OCI-LY7 (cell line): Measurements from ENCODE around the gene MCRIP2. TPM values are rescaled to one million over a fixed set of nuclear protein-coding genes. Genes with fewer than 3 reads are reported as not detected.

Source experiments
- BruUV-seq: library from RNA; stranded (reverse); fragments of 400-500 nt; replicated peaks from 2 replicates; lab custom pipeline; 2021; lab: Mats Ljungman, UMichigan
- CTCF ChIA-PET: fragments of 300-600 bp; sonication (Branson Sonifier 250); formaldehyde crosslinking; loops from one replicate; lab custom pipeline; 2022; ENCODE audit warnings: antibody characterized with exemption; ENCODE audit not compliant: unreplicated experiment; lab: Charles Lee
- POLR2A ChIA-PET: fragments of 300-600 bp; sonication (Branson Sonifier 250); formaldehyde crosslinking; loops from one replicate; lab custom pipeline; 2022; ENCODE audit warnings: antibody characterized with exemption; lab: Charles Lee
- DNase-seq: peaks from one replicate; pipeline ENCODE4 v3.0.0-alpha.2; 2015; ENCODE audit warnings: low spot score
- H2AFZ ChIP-seq: fragments of 200-600 bp; sonication (generic), shearing (Covaris generic); 2 replicates; pipeline ENCODE4 v1.6.1; 2014; ENCODE audit warnings: mild to moderate bottlenecking, antibody characterized with exemption, low read length, moderate library complexity
- H3K27ac ChIP-seq: fragments of 200-600 bp; sonication (generic); 2 replicates; pipeline ENCODE4 v1.5.1; 2014; ENCODE audit warnings: mixed run types, low read depth, mild to moderate bottlenecking, moderate library complexity, low read length, inconsistent platforms; ENCODE audit not compliant: poor library complexity, severe bottlenecking
- H3K36me3 ChIP-seq: fragments of 200-600 bp; sonication (generic); 2 replicates; pipeline ENCODE4 v1.6.1; 2014; ENCODE audit warnings: mild to moderate bottlenecking, antibody characterized with exemption, low read length, moderate library complexity, mixed read lengths; ENCODE audit not compliant: insufficient read depth
- H3K4me1 ChIP-seq: fragments of 200-600 bp; sonication (generic); 2 replicates; pipeline ENCODE4 v1.5.1; 2014; ENCODE audit warnings: mild to moderate bottlenecking, low read length; ENCODE audit not compliant: insufficient read depth, poor library complexity, severe bottlenecking
- H3K4me2 ChIP-seq: fragments of 200-600 bp; sonication (generic); 2 replicates; pipeline ENCODE4 v1.6.1; 2014; ENCODE audit warnings: mild to moderate bottlenecking, low read length
- H3K4me3 ChIP-seq: fragments of 200-600 bp; sonication (generic); 2 replicates; pipeline ENCODE4 v1.5.1; 2014; ENCODE audit warnings: mild to moderate bottlenecking, low read depth, low read length; ENCODE audit not compliant: poor library complexity, severe bottlenecking
- H3K79me2 ChIP-seq: fragments of 200-600 bp; sonication (generic); 2 replicates; pipeline ENCODE4 v1.6.1; 2016; ENCODE audit warnings: low read depth, mild to moderate bottlenecking, low read length, moderate library complexity, mixed read lengths; ENCODE audit not compliant: insufficient read depth
- H3K9me2 ChIP-seq: fragments of 200-600 bp; sonication (generic); 2 replicates; pipeline ENCODE4 v1.6.1; 2016; ENCODE audit warnings: mild to moderate bottlenecking, low read length, mixed read lengths; ENCODE audit not compliant: insufficient read depth
- H3K9me3 ChIP-seq: fragments of 200-600 bp; sonication (generic); 2 replicates; pipeline ENCODE4 v1.6.1; 2014; ENCODE audit warnings: mild to moderate bottlenecking, mixed run types, low read length, mixed read lengths
- H4K20me1 ChIP-seq: fragments of 200-600 bp; sonication (generic); 2 replicates; pipeline ENCODE4 v1.6.1; 2014; ENCODE audit warnings: mild to moderate bottlenecking, antibody characterized with exemption, low read length, moderate library complexity, mixed read lengths; ENCODE audit not compliant: insufficient read depth
- EZH2phosphoT487 ChIP-seq: fragments of 200-600 bp; sonication (generic); IDR thresholded peaks from 2 replicates; pipeline ENCODE4 v1.6.1; 2018; ENCODE audit warnings: low read depth, borderline replicate concordance, mild to moderate bottlenecking, mixed run types, antibody characterized with exemption, low read length, moderate library complexity, mixed read lengths
- intact Hi-C: fragments of 100-400 bp; cut with micrococcal nuclease; formaldehyde crosslinking; loops from one replicate; pipeline ENCODE4 v1.10.0; 2022; ENCODE audit not compliant: unreplicated experiment
- total RNA-seq, 2 experiments: library from RNA; depleted of rRNA in 1 of 2; stranded (reverse); fragments of >200 nt in 1 of 2; shearing (Covaris generic) in 1 of 2; gene quantifications; 2 replicates each; pipeline ENCODE4 v1.2.3, GENCODE V29; 2014 to 2022
- TF ChIP-seq, protein P1 (sequence below): fragments of 200-600 bp; sonication (generic); conservative IDR thresholded peaks from 2 replicates; pipeline ENCODE4 v1.5.1; 2014; ENCODE audit warnings: mild to moderate bottlenecking, antibody characterized with exemption, low read length, moderate library complexity, mixed read lengths

The MCRIP2 gene
- total RNA-seq, 2 experiments from 2014 or later = 62.8 to 64.1 TPM

DNA sequence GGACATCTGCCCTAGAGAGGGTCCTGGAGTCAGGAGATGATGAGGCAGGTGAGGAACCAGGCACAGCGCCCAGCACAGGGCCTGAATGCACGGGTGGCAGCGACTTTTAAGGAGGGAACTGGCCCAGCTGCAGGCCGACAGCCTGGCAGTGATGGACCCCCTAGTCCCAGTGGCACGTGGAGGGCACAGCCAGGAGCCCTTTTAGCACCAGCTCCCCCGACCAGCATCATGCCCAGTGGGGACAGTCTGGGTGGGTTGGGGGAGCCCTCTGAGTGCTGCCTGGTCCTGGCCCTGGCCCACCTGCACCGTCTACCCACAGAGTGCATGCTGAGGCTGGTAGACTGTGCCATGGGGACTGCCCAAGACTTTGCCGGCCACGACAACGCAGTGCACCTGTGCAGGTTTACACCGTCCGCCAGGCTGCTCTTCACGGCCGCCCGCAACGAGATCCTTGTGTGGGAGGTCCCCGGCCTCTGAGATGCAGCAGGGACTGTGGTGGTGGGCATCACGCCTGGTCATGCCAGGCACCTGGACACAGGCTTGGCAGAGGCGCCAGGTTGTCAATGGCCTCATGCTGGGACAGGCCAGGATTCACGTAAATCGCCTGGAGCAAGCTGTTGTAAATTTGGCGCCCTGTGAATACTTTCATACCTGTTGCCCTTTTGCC, 25.6 kb downstream of the MCRIP2 start:
- no peaks in the 10 kb centered on the region for H4K20me1 ChIP-seq
- no peak for DNase-seq
- peaks cover 33% of the 10 kb centered on the region for H3K36me3 ChIP-seq
- H2AFZ ChIP-seq = peak overlapping the region; percentile 55; the same call in 1 of the 2 replicates
- intact Hi-C loops = loop anchor here (1.0 kb wide), 1 partner anchor 31 kb away; the partner anchor contains the start of gene METTL26
- no TSS peak for BruUV-seq
- ChIA-PET POLR2A (no interaction called here), CTCF (no interaction called here)
- H3K9me3 ChIP-seq = no peaks in the 10 kb centered on the region
- H3K4me1 ChIP-seq = peaks cover 14% of the 10 kb centered on the region
- TF ChIP-seq EZH2phosphoT487 = no peak
- TF ChIP-seq, protein P1, sequence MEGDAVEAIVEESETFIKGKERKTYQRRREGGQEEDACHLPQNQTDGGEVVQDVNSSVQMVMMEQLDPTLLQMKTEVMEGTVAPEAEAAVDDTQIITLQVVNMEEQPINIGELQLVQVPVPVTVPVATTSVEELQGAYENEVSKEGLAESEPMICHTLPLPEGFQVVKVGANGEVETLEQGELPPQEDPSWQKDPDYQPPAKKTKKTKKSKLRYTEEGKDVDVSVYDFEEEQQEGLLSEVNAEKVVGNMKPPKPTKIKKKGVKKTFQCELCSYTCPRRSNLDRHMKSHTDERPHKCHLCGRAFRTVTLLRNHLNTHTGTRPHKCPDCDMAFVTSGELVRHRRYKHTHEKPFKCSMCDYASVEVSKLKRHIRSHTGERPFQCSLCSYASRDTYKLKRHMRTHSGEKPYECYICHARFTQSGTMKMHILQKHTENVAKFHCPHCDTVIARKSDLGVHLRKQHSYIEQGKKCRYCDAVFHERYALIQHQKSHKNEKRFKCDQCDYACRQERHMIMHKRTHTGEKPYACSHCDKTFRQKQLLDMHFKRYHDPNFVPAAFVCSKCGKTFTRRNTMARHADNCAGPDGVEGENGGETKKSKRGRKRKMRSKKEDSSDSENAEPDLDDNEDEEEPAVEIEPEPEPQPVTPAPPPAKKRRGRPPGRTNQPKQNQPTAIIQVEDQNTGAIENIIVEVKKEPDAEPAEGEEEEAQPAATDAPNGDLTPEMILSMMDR = no peak
- peak overlapping the region; percentile 99 for H3K4me3 ChIP-seq
- peak overlapping the region; percentile 66 for H3K4me2 ChIP-seq
- no peaks in the 10 kb centered on the region for H3K9me2 ChIP-seq
- peaks cover 12% of the 10 kb centered on the region; the same call in 1 of the 2 replicates for H3K79me2 ChIP-seq
- no peak overlapping the region for H3K27ac ChIP-seq

DNA sequence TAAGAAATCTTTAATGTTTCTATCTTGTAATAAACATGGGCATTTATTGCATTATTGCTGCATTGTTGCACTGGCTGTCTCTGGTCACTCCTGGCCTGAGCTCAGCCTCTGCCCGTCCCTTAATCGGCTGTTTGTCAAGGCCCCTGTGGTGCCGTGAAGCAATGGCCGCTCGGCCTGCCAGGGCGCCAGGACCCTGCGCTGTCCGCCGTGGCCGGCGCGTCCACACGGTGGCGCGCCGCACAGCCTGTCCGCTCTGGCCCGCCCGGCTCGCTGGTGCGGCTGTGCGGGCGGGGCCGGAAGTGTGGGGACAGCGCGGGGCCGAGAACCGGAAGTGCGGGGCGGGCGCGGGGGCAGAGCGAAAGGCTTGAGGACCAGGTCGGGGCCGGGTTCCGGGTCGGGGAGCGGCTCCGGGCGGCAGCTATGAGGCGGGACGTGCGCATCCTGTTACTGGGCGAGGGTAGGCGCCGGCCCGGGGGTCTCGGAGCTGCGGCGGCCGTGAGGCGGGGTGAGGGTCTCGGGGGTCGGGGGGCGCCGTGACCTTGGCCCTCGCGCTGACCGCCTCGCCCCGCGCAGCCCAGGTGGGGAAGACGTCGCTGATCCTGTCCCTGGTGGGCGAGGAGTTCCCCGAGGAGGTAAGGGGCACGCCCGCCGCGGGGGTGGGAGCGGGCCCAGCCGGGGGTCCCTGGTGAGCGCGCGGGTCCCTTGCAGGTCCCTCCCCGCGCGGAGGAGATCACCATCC, 26.3 kb downstream of the MCRIP2 start, which contains the start of gene RHOT2:
Gene RHOT2, plus strand, starts transcription at position 353 of the 739 bp plus-strand sequence. Its CDS starts 68 bp downstream, at position 421.
- POLR2A ChIA-PET = no interaction called here
- intact Hi-C loops = loop anchor here (1.0 to 2.0 kb wide), 3 partner anchors 11 to 32 kb away; partner anchors contain the start of genes METTL26 and WDR90
- H3K4me3 ChIP-seq = peak within 1 kb of the TSS; percentile 99
- H3K9me2 ChIP-seq = no peaks in the 10 kb centered on the region
- peak; percentile 94 for DNase-seq
- no TSS peak for BruUV-seq
- H3K9me3 ChIP-seq = no peaks in the 10 kb centered on the region
- H4K20me1 ChIP-seq = no peaks in the 10 kb centered on the region
- TF ChIP-seq, protein P1 = peak; percentile 94
- TF ChIP-seq EZH2phosphoT487 = no peak
- H3K4me2 ChIP-seq = peak within 1 kb of the TSS; percentile 88
- H3K27ac ChIP-seq = peak within 1 kb of the TSS; percentile 52
- peak within 1 kb of the TSS; percentile 55; the same call in 1 of the 2 replicates for H2AFZ ChIP-seq
- peaks cover 12% of the 10 kb centered on the region; the same call in 1 of the 2 replicates for H3K79me2 ChIP-seq
- H3K4me1 ChIP-seq = peaks cover 14% of the 10 kb centered on the region
- peaks cover 33% of the 10 kb centered on the region for H3K36me3 ChIP-seq
- CTCF ChIA-PET = no interaction called here
